ENCODE results near the gene LMBR1L. TPM values are rescaled to one million over a fixed set of nuclear protein-coding genes. Genes with fewer than 3 reads are reported as not detected.

Gene LMBR1L
- total and polyA plus RNA-seq, 2 of the 13 experiments (the other 11 are each of a cell fraction or from before 2014, with no cell fraction given), result 12.2 to 65.9 TPM

DNA sequence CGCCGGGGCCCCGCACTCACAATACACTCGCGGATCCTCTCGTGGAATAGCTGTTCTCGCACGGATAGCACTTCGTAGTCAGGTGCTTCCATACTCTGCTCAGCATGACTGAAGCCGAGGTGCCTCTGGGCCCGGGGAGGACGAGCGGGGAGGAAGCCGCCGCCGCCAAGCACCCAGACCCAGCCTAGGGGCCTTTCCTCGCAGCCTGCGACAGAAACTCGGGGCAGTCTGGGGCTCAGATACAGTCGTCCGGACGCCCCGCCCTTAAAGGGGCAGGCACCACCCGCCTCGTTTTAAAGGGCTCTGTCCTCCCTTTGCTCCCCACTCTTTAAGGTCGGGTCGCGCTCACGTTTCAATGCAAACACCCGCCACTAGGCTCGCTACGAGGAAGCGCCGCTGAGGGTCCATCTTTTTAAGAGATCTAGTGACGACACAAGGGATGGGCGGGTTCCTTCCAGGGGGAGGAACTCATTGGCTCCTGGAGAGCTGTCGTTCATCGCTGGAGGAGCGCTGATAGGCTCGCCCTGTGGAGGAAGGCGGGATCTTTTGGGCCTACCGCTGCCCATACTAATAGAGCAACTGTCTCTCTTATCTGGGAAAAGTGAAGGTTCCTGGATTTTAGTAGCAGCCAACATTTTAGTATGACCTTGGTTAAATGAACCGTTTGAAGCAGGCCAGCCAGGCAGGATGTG lies at the start of gene LMBR1L (continued):
- no peak for TF ChIP-seq SRSF1 (optimal IDR thresholded peaks at IDR 0.05; ENCODE audit: low read depth, low read length)
- TF ChIP-seq SP5 (CRISPR knock-in tag; IDR thresholded peaks at IDR 0.05; ENCODE audit: borderline replicate concordance, low read depth), result peak; percentile 36; the same call in 1 of the 2 replicates
- TF ChIP-seq ZFP41 (CRISPR knock-in tag; IDR thresholded peaks at IDR 0.05; ENCODE audit: borderline replicate concordance), result 0 out of 2 replicates have a peak, but pooled peaks have one; percentile 72
- TF ChIP-seq, protein P1, sequence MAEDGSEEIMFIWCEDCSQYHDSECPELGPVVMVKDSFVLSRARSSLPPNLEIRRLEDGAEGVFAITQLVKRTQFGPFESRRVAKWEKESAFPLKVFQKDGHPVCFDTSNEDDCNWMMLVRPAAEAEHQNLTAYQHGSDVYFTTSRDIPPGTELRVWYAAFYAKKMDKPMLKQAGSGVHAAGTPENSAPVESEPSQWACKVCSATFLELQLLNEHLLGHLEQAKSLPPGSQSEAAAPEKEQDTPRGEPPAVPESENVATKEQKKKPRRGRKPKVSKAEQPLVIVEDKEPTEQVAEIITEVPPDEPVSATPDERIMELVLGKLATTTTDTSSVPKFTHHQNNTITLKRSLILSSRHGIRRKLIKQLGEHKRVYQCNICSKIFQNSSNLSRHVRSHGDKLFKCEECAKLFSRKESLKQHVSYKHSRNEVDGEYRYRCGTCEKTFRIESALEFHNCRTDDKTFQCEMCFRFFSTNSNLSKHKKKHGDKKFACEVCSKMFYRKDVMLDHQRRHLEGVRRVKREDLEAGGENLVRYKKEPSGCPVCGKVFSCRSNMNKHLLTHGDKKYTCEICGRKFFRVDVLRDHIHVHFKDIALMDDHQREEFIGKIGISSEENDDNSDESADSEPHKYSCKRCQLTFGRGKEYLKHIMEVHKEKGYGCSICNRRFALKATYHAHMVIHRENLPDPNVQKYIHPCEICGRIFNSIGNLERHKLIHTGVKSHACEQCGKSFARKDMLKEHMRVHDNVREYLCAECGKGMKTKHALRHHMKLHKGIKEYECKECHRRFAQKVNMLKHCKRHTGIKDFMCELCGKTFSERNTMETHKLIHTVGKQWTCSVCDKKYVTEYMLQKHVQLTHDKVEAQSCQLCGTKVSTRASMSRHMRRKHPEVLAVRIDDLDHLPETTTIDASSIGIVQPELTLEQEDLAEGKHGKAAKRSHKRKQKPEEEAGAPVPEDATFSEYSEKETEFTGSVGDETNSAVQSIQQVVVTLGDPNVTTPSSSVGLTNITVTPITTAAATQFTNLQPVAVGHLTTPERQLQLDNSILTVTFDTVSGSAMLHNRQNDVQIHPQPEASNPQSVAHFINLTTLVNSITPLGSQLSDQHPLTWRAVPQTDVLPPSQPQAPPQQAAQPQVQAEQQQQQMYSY (CRISPR knock-in tag; IDR thresholded peaks at IDR 0.05), result no peak
- no peak for TF ChIP-seq GATA4 (IDR thresholded peaks at IDR 0.05; ENCODE audit: borderline replicate concordance, low read depth)
- TF ChIP-seq GZF1 (CRISPR knock-in tag; IDR thresholded peaks at IDR 0.05), result no peak
- TF ChIP-seq MYNN (CRISPR knock-in tag; IDR thresholded peaks at IDR 0.05; ENCODE audit: low read depth), result no peak
- TF ChIP-seq HIVEP1 (CRISPR knock-in tag; IDR thresholded peaks at IDR 0.05), result peak; percentile 73; the same call in 1 of the 2 replicates
- TF ChIP-seq ZNF616 (CRISPR knock-in tag; IDR thresholded peaks at IDR 0.05; ENCODE audit: low read depth), result peak; percentile 65; the same call in 1 of the 2 replicates
- TF ChIP-seq RARG (CRISPR knock-in tag; IDR thresholded peaks at IDR 0.05; ENCODE audit: low read depth), result no peak
- no peak for TF ChIP-seq HMG20A (CRISPR knock-in tag; IDR thresholded peaks at IDR 0.05; ENCODE audit: borderline replicate concordance)
- TF ChIP-seq HMG20B (CRISPR knock-in tag; conservative IDR thresholded peaks at IDR 0.05), result no peak
- no peak for TF ChIP-seq U2AF1 (optimal IDR thresholded peaks at IDR 0.05; ENCODE audit: low read depth, low read length)
- TF ChIP-seq ZNF572 (CRISPR knock-in tag; IDR thresholded peaks at IDR 0.05), result no peak
- TF ChIP-seq RNF2 (conservative IDR thresholded peaks at IDR 0.05; ENCODE audit: low read depth), result peak; percentile 54; the same call in 1 of the 2 replicates
- no peak for TF ChIP-seq ZNF383 (CRISPR knock-in tag; IDR thresholded peaks at IDR 0.05; ENCODE audit: borderline replicate concordance)
- no peak for TF ChIP-seq ZNF414 (CRISPR knock-in tag; IDR thresholded peaks at IDR 0.05)
- no peak for TF ChIP-seq FLYWCH1 (CRISPR knock-in tag; IDR thresholded peaks at IDR 0.05)
- peak; percentile 67 for TF ChIP-seq SIX4 (CRISPR knock-in tag; IDR thresholded peaks at IDR 0.05)
- no peak for TF ChIP-seq SAFB2 (CRISPR knock-in tag; IDR thresholded peaks at IDR 0.05; ENCODE audit: borderline replicate concordance, low read depth)
- no peak for TF ChIP-seq ZFYVE20 (CRISPR knock-in tag; IDR thresholded peaks at IDR 0.05; ENCODE audit: borderline replicate concordance, low read depth)
- TF ChIP-seq SUZ12 (IDR thresholded peaks at IDR 0.05; ENCODE audit: low read depth, low read length), result no peak
- no peak for TF ChIP-seq ARHGAP35 (CRISPR knock-in tag; IDR thresholded peaks at IDR 0.05; ENCODE audit: borderline replicate concordance)
- TF ChIP-seq ZNF280B (CRISPR knock-in tag; IDR thresholded peaks at IDR 0.05; ENCODE audit: borderline replicate concordance), result no peak
- TF ChIP-seq ZNF296 (CRISPR knock-in tag; conservative IDR thresholded peaks at IDR 0.05), result peak; percentile 70; the same call in 1 of the 2 replicates
